Suprapubic skin (tissue), 4 donors: ENCODE results near the gene UNCX. TPM values are rescaled to one million over a fixed set of nuclear protein-coding genes. Genes with fewer than 3 reads are reported as not detected.

ENCODE experiments used
- DNase-seq, 2 donors: peaks; one replicate each; pipeline ENCODE4 v3.0.0-alpha.2; 2019; ENCODE audit warnings: low spot score in 2 of 2
- H3K27ac ChIP-seq: fragments of 200-600 bp; sonication (generic); one replicate; pipeline ENCODE4 v1.5.1; 2019
- H3K27me3 ChIP-seq: fragments of 200-600 bp; sonication (generic); one replicate; pipeline ENCODE4 v1.5.1; 2019
- H3K36me3 ChIP-seq: fragments of 200-600 bp; sonication (generic); one replicate; pipeline ENCODE4 v1.5.1; 2019
- H3K4me1 ChIP-seq: fragments of 200-600 bp; sonication (generic); one replicate; pipeline ENCODE4 v1.5.1; 2019
- H3K4me3 ChIP-seq: fragments of 200-600 bp; sonication (generic); one replicate; pipeline ENCODE4 v1.5.1; 2019; ENCODE audit warnings: mild to moderate bottlenecking
- H3K9me3 ChIP-seq: fragments of 200-600 bp; sonication (generic); one replicate; pipeline ENCODE4 v1.5.1; 2019
- EP300 ChIP-seq: sonication (generic); formaldehyde crosslinking; IDR thresholded peaks from one replicate; pipeline ENCODE4 v1.6.1; 2017; ENCODE audit warnings: antibody characterized with exemption
- POLR2A ChIP-seq, 2 donors: fragments of 450-650 bp; IDR thresholded peaks; one replicate each; pipeline ENCODE4 v1.6.1; 2017; ENCODE audit warnings: antibody characterized with exemption in 2 of 2, mild to moderate bottlenecking in 2 of 2, moderate library complexity in 2 of 2
- POLR2AphosphoS5 ChIP-seq, 3 donors: sonication (generic); formaldehyde crosslinking; IDR thresholded peaks; one replicate each; pipeline ENCODE4 v1.6.1; 2017; ENCODE audit warnings: antibody characterized with exemption in 3 of 3
- WGBS: methylation state at CpG from one replicate; pipeline ENCODE4 v1.1.5; 2018; 5-methylcytosine and 5-hydroxymethylcytosine counted together
- total RNA-seq, 4 donors: library from RNA; depleted of rRNA; stranded (reverse); fragments of >200 nt; gene quantifications; one replicate each; pipeline ENCODE4 v1.1.0, GENCODE V29; 2016
- TF ChIP-seq, protein P1 (sequence below), 2 donors: fragments of 200-600 bp in 1 of 2; fragments of 450-650 bp in 1 of 2; sonication (generic) in 1 of 2; IDR thresholded peaks; one replicate each; pipeline ENCODE4 v1.5.1; 2016 to 2019; ENCODE audit warnings: antibody characterized with exemption in 2 of 2, mild to moderate bottlenecking in 1 of 2, moderate library complexity in 1 of 2

Gene UNCX
- total RNA-seq, 4 donors from 2014 or later: not detected

DNA sequence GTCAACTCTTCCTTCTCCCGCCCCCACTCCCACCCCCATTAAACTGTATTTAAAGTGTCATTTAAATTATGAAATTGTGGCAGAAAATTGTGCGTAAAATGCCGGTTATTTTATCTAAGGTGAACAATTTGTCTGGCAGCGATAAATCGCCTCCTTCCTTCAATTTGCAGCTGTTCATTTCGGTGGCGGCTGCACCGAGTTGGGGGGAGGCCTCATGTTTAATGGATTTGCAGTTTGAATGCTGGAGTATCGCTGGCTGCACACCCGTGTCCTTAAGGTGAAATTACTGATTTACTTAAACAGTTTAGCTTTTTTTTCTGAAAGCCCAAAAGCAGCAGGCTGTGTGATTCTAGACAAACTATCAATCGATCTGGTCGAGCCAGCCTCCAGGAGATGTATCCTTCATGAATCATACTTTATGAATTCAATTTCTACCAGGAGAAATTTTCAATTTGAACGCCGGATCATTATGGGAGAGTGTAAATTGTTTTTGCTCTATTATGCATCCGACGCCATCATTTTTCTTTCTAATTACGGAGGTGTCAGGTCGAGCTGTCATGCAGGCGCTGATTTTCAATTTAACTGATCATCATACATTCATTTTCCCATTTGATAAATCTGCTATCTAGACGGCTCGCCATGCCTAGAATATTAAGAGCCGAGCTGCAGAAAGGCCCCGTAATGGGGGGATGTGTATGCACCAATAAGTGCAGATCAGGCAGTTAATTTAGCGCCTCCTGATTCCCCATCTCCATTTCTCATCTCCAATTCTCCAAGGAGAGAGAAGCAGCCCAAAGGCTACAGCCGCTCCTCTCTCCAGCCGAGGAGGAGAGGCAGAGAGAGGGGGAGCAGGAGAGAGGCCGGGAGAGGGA lies 6.5 kb downstream of the UNCX start:
- no peaks in the 10 kb centered on the region for H3K9me3 ChIP-seq
- no peaks in the 10 kb centered on the region for H3K36me3 ChIP-seq
- H3K4me1 ChIP-seq: peaks cover 34% of the 10 kb centered on the region
- H3K27ac ChIP-seq: no peak overlapping the region
- no peak overlapping the region for H3K4me3 ChIP-seq
- H3K27me3 ChIP-seq: peaks cover 100% of the 10 kb centered on the region
- no peak for TF ChIP-seq EP300
- no peak for TF ChIP-seq POLR2A (IDR thresholded peaks at IDR 0.05)
- TF ChIP-seq, protein P1, sequence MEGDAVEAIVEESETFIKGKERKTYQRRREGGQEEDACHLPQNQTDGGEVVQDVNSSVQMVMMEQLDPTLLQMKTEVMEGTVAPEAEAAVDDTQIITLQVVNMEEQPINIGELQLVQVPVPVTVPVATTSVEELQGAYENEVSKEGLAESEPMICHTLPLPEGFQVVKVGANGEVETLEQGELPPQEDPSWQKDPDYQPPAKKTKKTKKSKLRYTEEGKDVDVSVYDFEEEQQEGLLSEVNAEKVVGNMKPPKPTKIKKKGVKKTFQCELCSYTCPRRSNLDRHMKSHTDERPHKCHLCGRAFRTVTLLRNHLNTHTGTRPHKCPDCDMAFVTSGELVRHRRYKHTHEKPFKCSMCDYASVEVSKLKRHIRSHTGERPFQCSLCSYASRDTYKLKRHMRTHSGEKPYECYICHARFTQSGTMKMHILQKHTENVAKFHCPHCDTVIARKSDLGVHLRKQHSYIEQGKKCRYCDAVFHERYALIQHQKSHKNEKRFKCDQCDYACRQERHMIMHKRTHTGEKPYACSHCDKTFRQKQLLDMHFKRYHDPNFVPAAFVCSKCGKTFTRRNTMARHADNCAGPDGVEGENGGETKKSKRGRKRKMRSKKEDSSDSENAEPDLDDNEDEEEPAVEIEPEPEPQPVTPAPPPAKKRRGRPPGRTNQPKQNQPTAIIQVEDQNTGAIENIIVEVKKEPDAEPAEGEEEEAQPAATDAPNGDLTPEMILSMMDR (IDR thresholded peaks at IDR 0.05): no peak
- TF ChIP-seq POLR2AphosphoS5 (IDR thresholded peaks at IDR 0.05): no peak
- 17% methylated on average over 27 of the region's 27 CpGs for WGBS
- DNase-seq: no peak

DNA sequence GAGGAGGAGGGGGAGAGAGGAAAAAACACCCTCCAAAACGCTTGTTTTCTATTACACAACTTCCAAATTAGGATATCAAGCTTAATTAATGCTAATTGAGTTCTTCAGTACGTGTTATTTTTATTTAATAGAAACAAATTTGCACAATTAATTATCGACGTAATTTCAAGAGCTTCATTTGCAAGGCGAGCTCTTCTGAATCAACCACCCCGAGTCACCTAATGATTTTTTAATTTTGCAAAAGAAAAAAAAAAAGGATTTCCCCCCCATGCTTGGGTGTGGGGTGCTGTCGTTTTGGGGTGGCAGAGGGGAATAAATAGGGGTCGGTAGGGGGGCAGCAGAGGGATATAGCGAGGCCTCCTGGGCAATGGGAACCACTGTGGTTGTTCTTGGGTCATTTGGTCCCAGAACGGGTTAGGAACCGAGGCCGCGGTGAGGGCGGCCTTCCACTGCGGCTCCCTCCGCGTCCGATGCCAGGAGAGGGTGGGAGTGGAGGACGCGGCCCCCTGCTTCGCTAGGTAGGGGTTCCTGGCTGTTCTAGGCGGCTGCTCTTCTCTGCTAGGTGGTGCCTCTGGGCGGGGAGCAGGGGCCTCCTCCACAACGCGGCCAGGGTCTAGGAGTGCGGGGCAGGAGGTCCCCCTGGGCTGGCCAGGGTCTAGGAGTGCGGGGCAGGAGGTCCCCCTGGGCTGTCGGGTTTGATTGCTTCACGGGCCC lies 7.3 kb downstream of the UNCX start:
- no peaks in the 10 kb centered on the region for H3K36me3 ChIP-seq
- peaks cover 34% of the 10 kb centered on the region for H3K4me1 ChIP-seq
- no peak overlapping the region for H3K27ac ChIP-seq
- no peaks in the 10 kb centered on the region for H3K9me3 ChIP-seq
- 11% methylated on average over 16 of the region's 29 CpGs for WGBS
- peaks cover 100% of the 10 kb centered on the region for H3K27me3 ChIP-seq
- DNase-seq: no peak
- no peak for TF ChIP-seq POLR2AphosphoS5 (IDR thresholded peaks at IDR 0.05)
- TF ChIP-seq, protein P1 (IDR thresholded peaks at IDR 0.05): no peak
- TF ChIP-seq EP300: no peak
- TF ChIP-seq POLR2A (IDR thresholded peaks at IDR 0.05): no peak
- no peak overlapping the region for H3K4me3 ChIP-seq

DNA sequence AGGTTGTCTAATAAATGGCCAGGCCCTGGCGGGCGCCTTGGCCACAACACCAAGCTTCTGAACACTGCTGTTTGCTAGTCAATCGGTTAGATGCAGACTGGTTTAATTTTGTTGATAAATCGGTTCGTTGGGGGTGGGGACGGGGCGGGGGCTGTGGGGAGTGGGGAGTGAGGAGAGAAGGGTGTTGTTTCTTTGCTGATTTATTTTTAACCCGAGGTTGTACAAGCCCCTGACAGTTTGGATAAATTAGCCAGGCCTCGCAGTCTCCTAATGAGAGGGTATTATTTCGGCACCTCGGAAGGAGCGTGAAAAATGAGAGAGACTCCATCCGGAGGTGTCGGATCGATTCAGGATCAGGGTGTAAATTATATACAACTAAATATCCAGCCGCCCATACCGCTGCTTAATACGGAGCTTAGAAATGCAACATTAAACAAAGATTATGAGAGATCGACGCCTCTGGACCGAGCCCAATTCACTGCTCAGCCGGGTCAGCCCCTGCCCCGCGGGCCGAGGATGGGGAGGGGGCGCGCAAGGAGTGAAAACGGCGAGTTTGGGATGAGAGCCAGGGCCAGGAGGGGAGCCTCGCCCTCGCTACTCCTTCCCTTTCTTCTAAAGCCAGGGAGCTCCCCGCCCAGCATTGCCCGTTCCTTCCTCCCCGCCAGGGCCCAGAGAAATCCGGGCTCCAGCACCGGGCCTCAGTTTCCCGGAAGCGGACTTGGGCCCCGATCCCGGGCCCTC lies 8.0 kb downstream of the UNCX start:
- H3K27me3 ChIP-seq: peaks cover 100% of the 10 kb centered on the region
- 6% methylated on average over 31 of the region's 40 CpGs for WGBS
- no peak overlapping the region for H3K4me3 ChIP-seq
- peaks cover 26% of the 10 kb centered on the region for H3K4me1 ChIP-seq
- H3K36me3 ChIP-seq: no peaks in the 10 kb centered on the region
- TF ChIP-seq POLR2AphosphoS5 (IDR thresholded peaks at IDR 0.05) (no peak), EP300 (no peak), POLR2A (IDR thresholded peaks at IDR 0.05) (no peak)
- TF ChIP-seq, protein P1 (IDR thresholded peaks at IDR 0.05): no peak
- H3K9me3 ChIP-seq: no peaks in the 10 kb centered on the region
- DNase-seq: no peak
- H3K27ac ChIP-seq: no peak overlapping the region

DNA sequence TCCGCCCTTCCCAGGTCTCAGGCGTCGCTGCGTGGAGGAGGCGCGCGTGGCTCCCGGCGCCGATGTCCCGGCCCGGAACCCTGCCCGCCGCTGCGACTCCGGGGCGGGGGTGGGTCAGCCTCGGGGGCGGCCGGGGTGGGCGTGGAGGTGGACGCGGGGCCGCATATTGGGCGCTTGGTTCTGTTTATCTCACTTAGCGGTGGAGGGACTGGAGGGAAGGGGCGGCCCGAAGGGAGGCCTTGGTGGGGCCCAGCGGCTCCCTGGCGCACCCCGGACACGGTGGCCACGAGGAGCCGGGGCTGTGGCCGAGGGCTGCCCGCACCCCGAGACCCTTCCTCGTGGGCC lies 8.6 kb downstream of the UNCX start:
- 20% methylated on average over 3 of the region's 38 CpGs for WGBS
- TF ChIP-seq POLR2AphosphoS5 (IDR thresholded peaks at IDR 0.05) (no peak), POLR2A (IDR thresholded peaks at IDR 0.05) (no peak), EP300 (no peak)
- TF ChIP-seq, protein P1 (IDR thresholded peaks at IDR 0.05): no peak
- no peaks in the 10 kb centered on the region for H3K36me3 ChIP-seq

More for the DNA sequence above, 8.6 kb downstream of the UNCX start:
- Histone ChIP-seq H3K4me3 (no peak overlapping the region), H3K27ac (no peak overlapping the region), H3K9me3 (no peaks in the 10 kb centered on the region), H3K4me1 (peaks cover 21% of the 10 kb centered on the region), H3K27me3 (peaks cover 100% of the 10 kb centered on the region)
- DNase-seq: no peak
